Measurements from ENCODE around the gene RAB25. TPM values are rescaled to one million over a fixed set of nuclear protein-coding genes. Genes with fewer than 3 reads are reported as not detected.

Gene RAB25
- total RNA-seq, 2 experiments from 2014 or later: not detected

DNA sequence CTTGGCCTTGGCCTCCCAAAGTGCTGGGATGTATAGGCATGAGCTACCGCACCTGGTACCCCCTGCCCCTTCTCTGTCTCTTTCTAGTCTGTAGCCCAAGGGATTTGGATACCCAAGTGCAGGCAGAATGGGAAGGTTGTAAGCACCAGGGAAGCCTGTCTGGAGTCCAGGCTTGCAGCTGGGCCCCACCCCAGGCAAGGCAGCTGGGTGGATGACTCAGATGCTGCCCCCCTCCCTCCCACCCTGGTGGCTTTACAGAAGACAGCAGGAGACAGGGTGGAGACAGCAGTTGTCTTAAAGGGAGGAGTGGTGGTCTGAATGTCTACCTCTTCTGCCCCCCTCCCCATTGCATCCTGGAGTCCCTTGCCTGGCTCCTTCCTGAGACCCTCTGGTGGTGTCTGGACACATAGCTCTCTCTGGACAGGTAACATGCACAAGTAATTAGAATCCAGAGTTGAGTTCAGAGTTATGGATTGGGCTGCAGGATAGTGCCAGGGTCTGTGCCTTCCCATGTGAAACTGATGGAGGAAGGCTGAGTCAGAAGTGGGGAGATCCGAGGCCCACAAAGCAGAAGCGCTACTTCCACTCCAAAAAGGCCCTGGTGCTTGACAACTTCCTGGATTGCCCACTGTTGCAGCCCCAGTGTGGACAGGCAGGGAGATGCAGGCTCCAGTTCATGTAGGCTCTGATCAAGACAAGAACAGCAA lies 58.7 kb downstream of the RAB25 start:
- TF ChIP-seq, protein P1, sequence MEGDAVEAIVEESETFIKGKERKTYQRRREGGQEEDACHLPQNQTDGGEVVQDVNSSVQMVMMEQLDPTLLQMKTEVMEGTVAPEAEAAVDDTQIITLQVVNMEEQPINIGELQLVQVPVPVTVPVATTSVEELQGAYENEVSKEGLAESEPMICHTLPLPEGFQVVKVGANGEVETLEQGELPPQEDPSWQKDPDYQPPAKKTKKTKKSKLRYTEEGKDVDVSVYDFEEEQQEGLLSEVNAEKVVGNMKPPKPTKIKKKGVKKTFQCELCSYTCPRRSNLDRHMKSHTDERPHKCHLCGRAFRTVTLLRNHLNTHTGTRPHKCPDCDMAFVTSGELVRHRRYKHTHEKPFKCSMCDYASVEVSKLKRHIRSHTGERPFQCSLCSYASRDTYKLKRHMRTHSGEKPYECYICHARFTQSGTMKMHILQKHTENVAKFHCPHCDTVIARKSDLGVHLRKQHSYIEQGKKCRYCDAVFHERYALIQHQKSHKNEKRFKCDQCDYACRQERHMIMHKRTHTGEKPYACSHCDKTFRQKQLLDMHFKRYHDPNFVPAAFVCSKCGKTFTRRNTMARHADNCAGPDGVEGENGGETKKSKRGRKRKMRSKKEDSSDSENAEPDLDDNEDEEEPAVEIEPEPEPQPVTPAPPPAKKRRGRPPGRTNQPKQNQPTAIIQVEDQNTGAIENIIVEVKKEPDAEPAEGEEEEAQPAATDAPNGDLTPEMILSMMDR (conservative IDR thresholded peaks at IDR 0.05; ENCODE audit: low read length): no peak
- TF ChIP-seq EZH2phosphoT487 (IDR thresholded peaks at IDR 0.05; ENCODE audit: borderline replicate concordance, low read depth, low read length): no peak
- H3K9me2 ChIP-seq (ENCODE audit: insufficient read depth, low read length): no peaks in the 10 kb centered on the region
- no peaks in the 10 kb centered on the region for H3K79me2 ChIP-seq (ENCODE audit: insufficient read depth, low read depth, low read length)
- intact Hi-C loops (cut with micrococcal nuclease; ENCODE audit: unreplicated experiment): loop anchor here (10.0 kb wide), 1 partner anchor 325 kb away; no protein-coding TSS in a partner anchor
- H2AFZ ChIP-seq (ENCODE audit: low read length): no peak overlapping the region
- H3K9me3 ChIP-seq (ENCODE audit: low read length): no peaks in the 10 kb centered on the region
- no peak overlapping the region for H3K4me2 ChIP-seq (ENCODE audit: low read length)
- peak; percentile 21 for DNase-seq (ENCODE audit: low spot score)
- no TSS peak for BruUV-seq (replicated peaks)
- H3K36me3 ChIP-seq (ENCODE audit: insufficient read depth, low read length): no peaks in the 10 kb centered on the region
- ChIA-PET POLR2A (interaction anchor here (1.2 kb wide), 1 partner anchor 10 kb away, joined by 3 read pairs; no protein-coding TSS in a partner anchor), CTCF (ENCODE audit: unreplicated experiment) (interaction anchor here (1.3 kb wide), 1 partner anchor 9 kb away, joined by 3 read pairs; no protein-coding TSS in a partner anchor)
- no peak overlapping the region for H3K4me3 ChIP-seq (ENCODE audit: low read depth, low read length, poor library complexity, severe bottlenecking)
- peaks cover 4% of the 10 kb centered on the region for H3K4me1 ChIP-seq (ENCODE audit: insufficient read depth, low read length, poor library complexity, severe bottlenecking)
- H3K27ac ChIP-seq (ENCODE audit: low read depth, low read length, poor library complexity, severe bottlenecking): no peak overlapping the region
- no peaks in the 10 kb centered on the region for H4K20me1 ChIP-seq (ENCODE audit: insufficient read depth, low read length)

Other genes starting within 250 kb of the RAB25 start
- gene GON4L, start 203.9 kb upstream of the RAB25 start, total RNA-seq (2014; rRNA removed; shearing (Covaris generic)): 44.9 and 46.0 TPM in 2 replicates
- 78.0 and 80.0 TPM in 2 replicates for gene GON4L, start 203.9 kb upstream of the RAB25 start, total RNA-seq (2022)
- 41.6 and 41.8 TPM in 2 replicates for gene SYT11, start 201.6 kb upstream of the RAB25 start, total RNA-seq (2014; rRNA removed; shearing (Covaris generic))
- gene SYT11, start 201.6 kb upstream of the RAB25 start, total RNA-seq (2022): 56.8 and 60.8 TPM in 2 replicates
- 15.9 and 17.2 TPM in 2 replicates for gene RIT1, start 149.8 kb upstream of the RAB25 start, total RNA-seq (2014; rRNA removed; shearing (Covaris generic))
- 20.8 and 21.0 TPM in 2 replicates for gene RIT1, start 149.8 kb upstream of the RAB25 start, total RNA-seq (2022)
- gene KHDC4, start 126.7 kb upstream of the RAB25 start, total RNA-seq (2014; rRNA removed; shearing (Covaris generic)): 84.6 and 88.9 TPM in 2 replicates
- gene KHDC4, start 126.7 kb upstream of the RAB25 start, total RNA-seq (2022): 121 and 127 TPM in 2 replicates
- gene RXFP4, start 119.5 kb upstream of the RAB25 start, total RNA-seq (2014; rRNA removed; shearing (Covaris generic)): 3.0 TPM in 1 of 2 replicates, not detected in the other
- gene RXFP4, start 119.5 kb upstream of the RAB25 start, total RNA-seq (2022): 0.34 TPM in 1 of 2 replicates, not detected in the other
- 78.8 and 106 TPM in 2 replicates for gene ARHGEF2, start 82.6 kb upstream of the RAB25 start, total RNA-seq (2014; rRNA removed; shearing (Covaris generic))
- 133 and 139 TPM in 2 replicates for gene ARHGEF2, start 82.6 kb upstream of the RAB25 start, total RNA-seq (2022)
- 109 and 147 TPM in 2 replicates for gene SSR2, start 40.2 kb upstream of the RAB25 start, total RNA-seq (2014; rRNA removed; shearing (Covaris generic))
- 153 and 157 TPM in 2 replicates for gene SSR2, start 40.2 kb upstream of the RAB25 start, total RNA-seq (2022)
- gene UBQLN4, start 7.4 kb upstream of the RAB25 start, total RNA-seq (2014; rRNA removed; shearing (Covaris generic)): 20.8 and 33.2 TPM in 2 replicates
- 37.1 and 40.3 TPM in 2 replicates for gene UBQLN4, start 7.4 kb upstream of the RAB25 start, total RNA-seq (2022)
- 71.3 and 103 TPM in 2 replicates for gene LAMTOR2, start 6.4 kb upstream of the RAB25 start, total RNA-seq (2014; rRNA removed; shearing (Covaris generic))
- 52.1 and 55.2 TPM in 2 replicates for gene LAMTOR2, start 6.4 kb upstream of the RAB25 start, total RNA-seq (2022)
- 4.5 and 5.3 TPM in 2 replicates for gene MEX3A, start 21.3 kb downstream of the RAB25 start, total RNA-seq (2014; rRNA removed; shearing (Covaris generic))
- 5.3 and 5.5 TPM in 2 replicates for gene MEX3A, start 21.3 kb downstream of the RAB25 start, total RNA-seq (2022)
- 12.9 and 14.3 TPM in 2 replicates for gene LMNA, start 53.6 kb downstream of the RAB25 start, total RNA-seq (2014; rRNA removed; shearing (Covaris generic))
- gene LMNA, start 53.6 kb downstream of the RAB25 start, total RNA-seq (2022): 5.0 and 6.5 TPM in 2 replicates
- gene SEMA4A, start 92.4 kb downstream of the RAB25 start, total RNA-seq (2014; rRNA removed; shearing (Covaris generic)): 77.8 and 81.2 TPM in 2 replicates
- gene SEMA4A, start 92.4 kb downstream of the RAB25 start, total RNA-seq (2022): 196 and 205 TPM in 2 replicates
- 8.5 and 11.0 TPM in 2 replicates for gene SLC25A44, start 132.9 kb downstream of the RAB25 start, total RNA-seq (2014; rRNA removed; shearing (Covaris generic))
- gene SLC25A44, start 132.9 kb downstream of the RAB25 start, total RNA-seq (2022): 22.5 and 26.1 TPM in 2 replicates
- 82.5 and 88.3 TPM in 2 replicates for gene PMF1, start 151.8 kb downstream of the RAB25 start, total RNA-seq (2014; rRNA removed; shearing (Covaris generic))
- 67.5 and 75.5 TPM in 2 replicates for gene PMF1, start 151.8 kb downstream of the RAB25 start, total RNA-seq (2022)
- 4.2 and 6.0 TPM in 2 replicates for gene BGLAP, start 181.0 kb downstream of the RAB25 start, total RNA-seq (2014; rRNA removed; shearing (Covaris generic))
- 3.7 and 4.7 TPM in 2 replicates for gene BGLAP, start 181.0 kb downstream of the RAB25 start, total RNA-seq (2022)
- gene PAQR6, start 186.9 kb downstream of the RAB25 start, total RNA-seq (2014; rRNA removed; shearing (Covaris generic)): 4.2 and 5.0 TPM in 2 replicates
- 15.7 and 16.4 TPM in 2 replicates for gene PAQR6, start 186.9 kb downstream of the RAB25 start, total RNA-seq (2022)
- gene SMG5, start 221.7 kb downstream of the RAB25 start, total RNA-seq (2014; rRNA removed; shearing (Covaris generic)): 87.0 and 87.9 TPM in 2 replicates
- gene SMG5, start 221.7 kb downstream of the RAB25 start, total RNA-seq (2022): 88.9 and 99.0 TPM in 2 replicates
- 5.0 and 6.2 TPM in 2 replicates for gene TMEM79, start 223.2 kb downstream of the RAB25 start, total RNA-seq (2014; rRNA removed; shearing (Covaris generic))
- 6.8 and 7.4 TPM in 2 replicates for gene TMEM79, start 223.2 kb downstream of the RAB25 start, total RNA-seq (2022)
- 0.60 TPM in 1 of 2 replicates, not detected in the other for gene GLMP, start 234.5 kb downstream of the RAB25 start, total RNA-seq (2014; rRNA removed; shearing (Covaris generic))
- 4.9 and 8.0 TPM in 2 replicates for gene GLMP, start 234.5 kb downstream of the RAB25 start, total RNA-seq (2022)
- 0.63 and 1.2 TPM in 2 replicates for gene VHLL, start 238.1 kb downstream of the RAB25 start, total RNA-seq (2014; rRNA removed; shearing (Covaris generic))
- 0.59 TPM in 1 of 2 replicates, not detected in the other for gene VHLL, start 238.1 kb downstream of the RAB25 start, total RNA-seq (2022)